Neural cell (in vitro differentiated cells): Measurements from ENCODE around the gene SLIT3. TPM values are rescaled to one million over a fixed set of nuclear protein-coding genes. Genes with fewer than 3 reads are reported as not detected.
"Not testable (repeated sequence)": the region's sequence is repeated elsewhere in the genome, so short reads cannot be mapped to it uniquely, and the experiment has no call there.

ENCODE experiments used
- H2AFZ ChIP-seq: fragments of 200-600, 300-800 bp; sonication (generic), shearing (Covaris generic); 2 replicates; pipeline ENCODE4 v1.6.0; 2014; ENCODE audit warnings: low read depth, mild to moderate bottlenecking, antibody characterized with exemption, low read length, moderate library complexity
- H3F3A ChIP-seq: fragments of 200-600 bp; shearing (Covaris generic); 2 replicates; pipeline ENCODE4 v1.6.1; 2016; ENCODE audit warnings: mild to moderate bottlenecking, moderate library complexity, mixed read lengths, antibody characterized with exemption, low read length; ENCODE audit not compliant: insufficient read depth, poor library complexity, severe bottlenecking
- H3K27ac ChIP-seq: fragments of 200-600, 300-800 bp; sonication (generic), shearing (Covaris generic); 2 replicates; pipeline ENCODE4 v1.5.1; 2014; ENCODE audit warnings: mild to moderate bottlenecking, low read length, moderate library complexity
- H3K27me3 ChIP-seq: fragments of 300-800, 200-600 bp; sonication (generic), shearing (Covaris generic); 2 replicates; pipeline ENCODE4 v1.6.0; 2014; ENCODE audit warnings: mild to moderate bottlenecking, low read depth, low read length, moderate library complexity; ENCODE audit not compliant: insufficient read depth
- H3K36me3 ChIP-seq: fragments of 300-800, 200-600 bp; sonication (generic), shearing (Covaris generic); 2 replicates; pipeline ENCODE4 v1.5.1; 2014; ENCODE audit warnings: mild to moderate bottlenecking, antibody characterized with exemption, low read length, moderate library complexity; ENCODE audit not compliant: insufficient read depth
- H3K4me2 ChIP-seq: fragments of 300-800, 200-600 bp; sonication (generic), shearing (Covaris generic); 2 replicates; pipeline ENCODE4 v1.6.0; 2014; ENCODE audit warnings: mild to moderate bottlenecking, low read length
- H3K4me3 ChIP-seq: fragments of 300-800, 200-600 bp; sonication (generic), shearing (Covaris generic); 2 replicates; pipeline ENCODE4 v1.5.1; 2014; ENCODE audit warnings: mild to moderate bottlenecking, low read length, moderate library complexity
- H3K79me2 ChIP-seq: fragments of 200-600 bp; shearing (Covaris generic); replicated peaks from 2 replicates; pipeline ENCODE4 v1.6.0; 2014; ENCODE audit warnings: mild to moderate bottlenecking, low read length, moderate library complexity; ENCODE audit not compliant: insufficient read depth
- H3K9ac ChIP-seq: fragments of 300-800, 200-600 bp; sonication (generic), shearing (Covaris generic); 2 replicates; pipeline ENCODE4 v1.6.1; 2016; ENCODE audit warnings: mild to moderate bottlenecking, low read length, mixed read lengths
- H3K9me2 ChIP-seq: fragments of 200-600 bp; shearing (Covaris generic); 2 replicates; pipeline ENCODE4 v1.6.1; 2016; ENCODE audit warnings: mild to moderate bottlenecking, low read length, mixed read lengths; ENCODE audit not compliant: insufficient read depth
- H3K9me3 ChIP-seq: fragments of 200-600, 300-800 bp; sonication (generic), shearing (Covaris generic); 2 replicates; pipeline ENCODE4 v1.6.1; 2016; ENCODE audit warnings: mild to moderate bottlenecking, mixed run types, low read length, moderate library complexity, mixed read lengths
- H4K20me1 ChIP-seq: fragments of 200-600 bp; shearing (Covaris generic); 2 replicates; pipeline ENCODE4 v1.6.1; 2016; ENCODE audit warnings: mild to moderate bottlenecking, mixed run types; ENCODE audit not compliant: insufficient read depth
- CTCF ChIP-seq: fragments of 450-650 bp; IDR thresholded peaks from 2 replicates; pipeline ENCODE4 v1.5.1; 2014; ENCODE audit warnings: antibody characterized with exemption, mild to moderate bottlenecking, moderate library complexity; ENCODE audit not compliant: poor library complexity, severe bottlenecking
- EP300 ChIP-seq: fragments of 450-650 bp; conservative IDR thresholded peaks from 2 replicates; pipeline ENCODE4 v1.6.1; 2014; ENCODE audit warnings: antibody characterized with exemption, mild to moderate bottlenecking, moderate library complexity; ENCODE audit not compliant: poor library complexity, severe bottlenecking
- EZH2 ChIP-seq: fragments of 200-600, 300-800 bp; shearing (Covaris generic), sonication (generic); IDR thresholded peaks from 2 replicates; pipeline ENCODE4 v1.6.1; 2014; ENCODE audit warnings: antibody characterized with exemption, low read length, borderline replicate concordance, mild to moderate bottlenecking; ENCODE audit not compliant: insufficient read depth, poor library complexity, severe bottlenecking
- MXI1 ChIP-seq: fragments of 450-650 bp; conservative IDR thresholded peaks from 2 replicates; pipeline ENCODE4 v1.6.1; 2014; ENCODE audit warnings: antibody characterized with exemption, mild to moderate bottlenecking; ENCODE audit not compliant: poor library complexity, severe bottlenecking
- POLR2AphosphoS5 ChIP-seq: IDR thresholded peaks from 2 replicates; pipeline ENCODE4 v1.6.1; 2012
- RAD21 ChIP-seq: fragments of 450-650 bp; conservative IDR thresholded peaks from 2 replicates; pipeline ENCODE4 v1.6.1; 2014; ENCODE audit warnings: antibody characterized with exemption, mild to moderate bottlenecking, moderate library complexity
- REST ChIP-seq: IDR thresholded peaks from 2 replicates; pipeline ENCODE4 v1.6.1; 2012; ENCODE audit warnings: borderline replicate concordance
- SMC3 ChIP-seq: fragments of 450-650 bp; conservative IDR thresholded peaks from 2 replicates; pipeline ENCODE4 v1.6.1; 2014; ENCODE audit warnings: antibody characterized with exemption, mild to moderate bottlenecking, moderate library complexity; ENCODE audit not compliant: poor library complexity
- TAF1 ChIP-seq: IDR thresholded peaks from 2 replicates; pipeline ENCODE4 v1.6.1; 2012; ENCODE audit warnings: low read depth
- polyA plus RNA-seq: library from polyadenylated mRNA; depleted of rRNA; stranded (reverse); fragments of >200 nt; gene quantifications from 2 replicates; pipeline ENCODE4 v1.2.3, GENCODE V29; 2014

Gene SLIT3
- polyA plus RNA-seq, 1 donor from 2014 or later, result 1.2 TPM

GRCh38 chr5:168645195-168645594 is 655.7 kb downstream of the SLIT3 start:
- Histone ChIP-seq H3F3A (no peaks in the 10 kb centered on the region), H3K4me2 (no peak overlapping the region), H3K9me3 (no peaks in the 10 kb centered on the region), H3K9me2 (no peaks in the 10 kb centered on the region), H3K4me3 (no peak overlapping the region), H3K79me2 (no peaks in the 10 kb centered on the region), H3K36me3 (no peaks in the 10 kb centered on the region), H4K20me1 (no peaks in the 10 kb centered on the region), H2AFZ (no peak overlapping the region), H3K27ac (no peak overlapping the region), H3K27me3 (no peaks in the 10 kb centered on the region), H3K9ac (no peak overlapping the region)
- TF ChIP-seq SMC3, result no peak
- TF ChIP-seq REST, result no peak
- TF ChIP-seq CTCF, result no peak
- no peak for TF ChIP-seq RAD21
- no peak for TF ChIP-seq MXI1
- TF ChIP-seq TAF1, result no peak
- TF ChIP-seq EZH2, result no peak
- TF ChIP-seq EP300, result no peak
- no peak for TF ChIP-seq POLR2AphosphoS5

- Histone ChIP-seq H3K27me3 (no peaks in the 10 kb centered on the region), H4K20me1 (no peaks in the 10 kb centered on the region), H3K9ac (no peak overlapping the region), H3K9me2 (no peaks in the 10 kb centered on the region), H3K36me3 (no peaks in the 10 kb centered on the region), H3F3A (no peaks in the 10 kb centered on the region), H3K4me2 (no peak overlapping the region), H3K79me2 (no peaks in the 10 kb centered on the region), H2AFZ (no peak overlapping the region), H3K27ac (no peak overlapping the region), H3K9me3 (no peaks in the 10 kb centered on the region), H3K4me3 (no peak overlapping the region)
- TF ChIP-seq REST (no peak), EP300 (no peak), RAD21 (no peak), SMC3 (no peak), POLR2AphosphoS5 (no peak), EZH2 (no peak), MXI1 (no peak), TAF1 (no peak), CTCF (no peak)
These were observed 658.9 kb downstream of the SLIT3 start for GRCh38 chr5:168642019-168642418.

GRCh38 chr5:168638846-168639245 is 662.1 kb downstream of the SLIT3 start:
- not testable (repeated sequence) for H3K36me3 ChIP-seq, H3K4me3 ChIP-seq, H3K4me2 ChIP-seq, H3K9me2 ChIP-seq, H4K20me1 ChIP-seq, H3K79me2 ChIP-seq, H3K9ac ChIP-seq, H3K27ac ChIP-seq, H2AFZ ChIP-seq, H3F3A ChIP-seq, H3K27me3 ChIP-seq, H3K9me3 ChIP-seq
